K562 treated with DMSO at 1 percent for 12 hours (cell line): ENCODE results near the gene SMS. TPM values are rescaled to one million over a fixed set of nuclear protein-coding genes. Genes with fewer than 3 reads are reported as not detected.

Source experiments
- total RNA-seq: library from RNA; unstranded; fragments of 300-600 nt; gene quantifications from 2 replicates; pipeline ENCODE4 v1.2.3, GENCODE V29; 2022; ENCODE audit not compliant: insufficient read depth

Gene SMS
- total RNA-seq = 36.2 and 58.9 TPM in 2 replicates

GRCh38 chrX:21940356-21940829 is at the start of gene SMS:
TSS of gene SMS (plus strand) at chrX:21940709. CDS start at chrX:21940825, 116 bp downstream.

GRCh38 chrX:22032084-22032483 is 91.6 kb downstream of the SMS start, which contains the start of gene PHEX:
TSS of gene PHEX (plus strand) at chrX:22032325. CDS start at chrX:22033006, 681 bp downstream.

Other genes starting within 250 kb of the SMS start
- gene SMPX, start 182.6 kb upstream of the SMS start, total RNA-seq = not detected in 2 replicates
- gene MBTPS2, start 101.1 kb upstream of the SMS start, total RNA-seq = 2.1 and 9.5 TPM in 2 replicates
- gene YY2, start 84.7 kb upstream of the SMS start, total RNA-seq = 0.88 and 2.3 TPM in 2 replicates
- not detected in 2 replicates for gene PHEX, start 91.6 kb downstream of the SMS start, total RNA-seq